ENCODE data around the gene MAML3.
A peak's percentile ranks its signal among the peaks of the same experiment; 100 is the strongest.

Gene MAML3

GRCh38 chr4:139694522-139695107 lies 459.4 kb downstream of the MAML3 start:
- no peak for FAIRE-seq
- TF ChIP-seq POU2F2 (IDR thresholded peaks at IDR 0.05; ENCODE audit: low read depth, low read length), result no peak
- TF ChIP-seq SPI1 (IDR thresholded peaks at IDR 0.05; ENCODE audit: low read depth, low read length), result no peak
- no peak for TF ChIP-seq PAX5 (IDR thresholded peaks at IDR 0.05; ENCODE audit: insufficient read depth, low read length, severe bottlenecking)
- no peak for TF ChIP-seq POLR2AphosphoS5 (IDR thresholded peaks at IDR 0.05; ENCODE audit: low read depth, low read length)
- no peak for TF ChIP-seq POLR2A (IDR thresholded peaks at IDR 0.05; ENCODE audit: low read depth, low read length)
- TF ChIP-seq TAF1 (IDR thresholded peaks at IDR 0.05; ENCODE audit: low read depth, low read length), result no peak
- no peak for DNase-seq (ENCODE audit: insufficient read length, low spot score)

DNA sequence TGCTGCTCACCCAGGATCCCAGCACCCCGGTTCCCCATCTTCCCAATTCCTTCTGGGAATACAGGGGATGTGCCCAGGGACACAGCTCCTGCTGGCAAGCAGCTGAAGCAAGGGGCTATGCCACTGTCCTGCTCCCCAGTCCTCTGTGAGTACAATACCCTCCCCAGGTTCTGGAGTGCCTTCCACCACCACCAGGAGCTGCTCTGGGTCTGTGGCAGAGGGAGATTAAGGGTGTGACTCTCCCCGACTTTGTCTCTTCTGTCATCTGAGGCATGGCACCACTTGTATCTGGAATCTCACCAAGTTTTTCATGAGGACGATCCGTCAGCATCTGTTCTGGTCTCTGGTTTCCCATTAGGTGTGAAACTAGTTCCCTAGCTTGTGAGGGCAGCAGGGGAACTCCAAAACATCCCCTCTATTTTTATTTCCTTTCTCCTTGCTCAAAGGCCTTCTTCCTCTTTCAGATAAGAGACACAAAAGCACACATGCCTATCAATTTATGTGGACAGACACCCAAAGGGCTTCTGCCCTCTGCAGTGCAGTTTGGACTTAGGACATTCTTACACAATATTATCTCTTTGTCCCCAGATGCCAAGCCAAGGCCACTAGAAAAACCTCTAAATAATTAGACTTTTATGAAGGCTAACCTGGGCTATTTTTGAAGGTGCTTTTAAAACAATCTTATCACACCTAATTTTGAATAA lies 461.5 kb downstream of the MAML3 start:
- no peak for FAIRE-seq

GRCh38 chr4:139690419-139690818 lies 463.6 kb downstream of the MAML3 start:
- TF ChIP-seq SPI1 (IDR thresholded peaks at IDR 0.05; ENCODE audit: low read depth, low read length) (no peak), POLR2A (IDR thresholded peaks at IDR 0.05; ENCODE audit: low read depth, low read length) (no peak), POLR2AphosphoS5 (IDR thresholded peaks at IDR 0.05; ENCODE audit: low read depth, low read length) (no peak), TAF1 (IDR thresholded peaks at IDR 0.05; ENCODE audit: low read depth, low read length) (no peak)
- FAIRE-seq (no peak), DNase-seq (ENCODE audit: insufficient read length, low spot score) (no peak)

More for the DNA sequence above, 461.5 kb downstream of the MAML3 start:
- no peak for DNase-seq (ENCODE audit: insufficient read length, low spot score)
- TF ChIP-seq POLR2AphosphoS5 (IDR thresholded peaks at IDR 0.05; ENCODE audit: low read depth, low read length) (no peak), TAF1 (IDR thresholded peaks at IDR 0.05; ENCODE audit: low read depth, low read length) (no peak), SPI1 (IDR thresholded peaks at IDR 0.05; ENCODE audit: low read depth, low read length) (peak; percentile 28; the same call in 1 of the 2 replicates)

DNA sequence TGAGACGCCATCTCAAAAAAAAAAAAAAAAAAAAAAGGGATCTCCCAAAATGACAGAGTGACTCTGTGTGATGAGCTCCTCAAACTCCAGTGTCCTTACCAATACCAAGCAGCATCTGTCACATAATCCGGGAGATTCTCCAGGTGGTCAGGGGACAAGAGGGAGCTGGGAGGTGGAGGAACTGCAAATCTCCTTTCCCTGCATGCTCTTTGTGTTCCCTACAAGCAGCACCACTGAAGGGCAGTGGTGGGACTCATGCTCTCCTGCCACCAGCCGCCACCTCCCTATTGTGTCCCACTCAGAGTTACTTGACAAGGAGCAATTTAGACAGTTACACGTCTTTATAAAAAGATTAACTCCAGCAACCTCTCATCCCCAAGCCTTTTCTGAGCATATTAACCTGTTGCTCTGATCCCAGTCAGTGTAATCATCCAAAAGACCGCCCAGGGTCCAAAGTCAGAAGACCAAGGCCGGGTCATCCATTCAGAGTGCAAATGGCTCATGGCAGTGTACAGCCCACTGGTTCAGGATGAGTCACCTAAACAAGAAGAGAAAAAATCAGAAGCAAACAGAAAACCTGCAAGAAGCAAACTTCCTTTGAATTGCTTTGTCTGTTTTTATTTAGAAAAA lies 464.8 kb downstream of the MAML3 start:
- FAIRE-seq (no peak), DNase-seq (ENCODE audit: insufficient read length, low spot score) (no peak)
- TF ChIP-seq POLR2AphosphoS5 (IDR thresholded peaks at IDR 0.05; ENCODE audit: low read depth, low read length) (no peak), TAF1 (IDR thresholded peaks at IDR 0.05; ENCODE audit: low read depth, low read length) (no peak), POU2F2 (IDR thresholded peaks at IDR 0.05; ENCODE audit: low read depth, low read length) (no peak), PAX5 (IDR thresholded peaks at IDR 0.05; ENCODE audit: insufficient read depth, low read length, severe bottlenecking) (no peak), POLR2A (IDR thresholded peaks at IDR 0.05; ENCODE audit: low read depth, low read length) (no peak), SPI1 (IDR thresholded peaks at IDR 0.05; ENCODE audit: low read depth, low read length) (no peak)

DNA sequence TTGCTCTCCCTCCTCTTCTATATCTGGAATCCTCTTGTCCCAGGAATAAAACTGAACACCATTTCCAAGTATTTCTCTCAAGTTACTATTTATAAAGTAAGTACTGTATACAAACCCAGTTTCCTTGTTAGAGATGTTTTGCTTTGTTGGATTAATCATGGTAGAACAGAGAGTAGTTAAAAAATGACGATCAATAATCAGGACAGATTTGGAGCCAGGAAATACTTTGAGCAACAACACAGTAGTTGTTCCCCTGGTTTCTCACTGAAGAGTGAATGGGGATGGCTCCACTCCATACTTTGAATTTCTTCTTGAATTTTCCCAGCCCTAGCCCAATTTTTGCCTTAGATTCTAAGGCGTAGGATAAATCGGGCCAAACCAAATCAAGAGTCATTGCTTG lies 467.0 kb downstream of the MAML3 start:
- FAIRE-seq (no peak), DNase-seq (ENCODE audit: insufficient read length, low spot score) (no peak)
- no peak for TF ChIP-seq PAX5 (IDR thresholded peaks at IDR 0.05; ENCODE audit: insufficient read depth, low read length, severe bottlenecking)

GRCh38 chr4:139686130-139686529 lies 467.9 kb downstream of the MAML3 start:
- TF ChIP-seq SPI1 (IDR thresholded peaks at IDR 0.05; ENCODE audit: low read depth, low read length), result no peak
- TF ChIP-seq PAX5 (IDR thresholded peaks at IDR 0.05; ENCODE audit: insufficient read depth, low read length, severe bottlenecking), result no peak
- TF ChIP-seq POU2F2 (IDR thresholded peaks at IDR 0.05; ENCODE audit: low read depth, low read length), result no peak
- no peak for TF ChIP-seq TAF1 (IDR thresholded peaks at IDR 0.05; ENCODE audit: low read depth, low read length)
- no peak for TF ChIP-seq POLR2AphosphoS5 (IDR thresholded peaks at IDR 0.05; ENCODE audit: low read depth, low read length)
- TF ChIP-seq POLR2A (IDR thresholded peaks at IDR 0.05; ENCODE audit: low read depth, low read length), result no peak
- FAIRE-seq (no peak), DNase-seq (ENCODE audit: insufficient read length, low spot score) (no peak)

GRCh38 chr4:139685180-139685579 lies 468.8 kb downstream of the MAML3 start:
- TF ChIP-seq POLR2AphosphoS5 (IDR thresholded peaks at IDR 0.05; ENCODE audit: low read depth, low read length) (no peak), SPI1 (IDR thresholded peaks at IDR 0.05; ENCODE audit: low read depth, low read length) (peak; percentile 30)
- FAIRE-seq (no peak), DNase-seq (ENCODE audit: insufficient read length, low spot score) (no peak)

DNA sequence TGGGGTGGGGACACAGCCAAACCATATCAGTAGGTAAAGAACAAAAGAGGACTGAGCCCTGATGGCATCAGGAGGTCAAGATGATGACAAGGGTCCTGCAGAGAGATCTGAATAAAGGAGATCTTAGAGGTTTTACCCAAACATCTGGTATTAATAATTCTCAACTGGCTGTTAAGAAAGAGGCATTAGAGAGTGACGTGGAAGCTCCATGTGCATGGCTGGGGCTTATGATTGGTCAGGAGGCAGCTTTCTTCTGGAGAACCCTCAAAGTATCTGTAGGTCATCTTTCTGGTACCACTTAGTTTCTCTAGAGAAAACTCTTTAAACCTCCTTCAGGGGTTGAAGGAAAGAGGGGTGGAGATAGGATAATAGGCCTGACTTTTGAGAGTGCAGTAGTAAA lies 469.6 kb downstream of the MAML3 start:
- TF ChIP-seq POLR2AphosphoS5 (IDR thresholded peaks at IDR 0.05; ENCODE audit: low read depth, low read length), result no peak
- no peak for TF ChIP-seq POLR2A (IDR thresholded peaks at IDR 0.05; ENCODE audit: low read depth, low read length)
- no peak for TF ChIP-seq SPI1 (IDR thresholded peaks at IDR 0.05; ENCODE audit: low read depth, low read length)
- no peak for TF ChIP-seq PAX5 (IDR thresholded peaks at IDR 0.05; ENCODE audit: insufficient read depth, low read length, severe bottlenecking)
- FAIRE-seq (no peak), DNase-seq (ENCODE audit: insufficient read length, low spot score) (no peak)

GRCh38 chr4:139682741-139683151 lies 471.2 kb downstream of the MAML3 start:
- DNase-seq (ENCODE audit: insufficient read length, low spot score), result no peak
- TF ChIP-seq POLR2A (IDR thresholded peaks at IDR 0.05; ENCODE audit: low read depth, low read length) (no peak), POLR2AphosphoS5 (IDR thresholded peaks at IDR 0.05; ENCODE audit: low read depth, low read length) (no peak), POU2F2 (IDR thresholded peaks at IDR 0.05; ENCODE audit: low read depth, low read length) (no peak), TAF1 (IDR thresholded peaks at IDR 0.05; ENCODE audit: low read depth, low read length) (no peak), PAX5 (IDR thresholded peaks at IDR 0.05; ENCODE audit: insufficient read depth, low read length, severe bottlenecking) (no peak), SPI1 (IDR thresholded peaks at IDR 0.05; ENCODE audit: low read depth, low read length) (no peak)

GRCh38 chr4:139682309-139682708 lies 471.7 kb downstream of the MAML3 start:
- DNase-seq (ENCODE audit: insufficient read length, low spot score), result no peak
- FAIRE-seq, result no peak

More at GRCh38 chr4:139682741-139683151, 471.2 kb downstream of the MAML3 start:
- no peak for FAIRE-seq

More at GRCh38 chr4:139682309-139682708, 471.7 kb downstream of the MAML3 start:
- no peak for TF ChIP-seq PAX5 (IDR thresholded peaks at IDR 0.05; ENCODE audit: insufficient read depth, low read length, severe bottlenecking)
- no peak for TF ChIP-seq POLR2A (IDR thresholded peaks at IDR 0.05; ENCODE audit: low read depth, low read length)
- no peak for TF ChIP-seq POU2F2 (IDR thresholded peaks at IDR 0.05; ENCODE audit: low read depth, low read length)
- TF ChIP-seq POLR2AphosphoS5 (IDR thresholded peaks at IDR 0.05; ENCODE audit: low read depth, low read length), result no peak
- no peak for TF ChIP-seq SPI1 (IDR thresholded peaks at IDR 0.05; ENCODE audit: low read depth, low read length)
- no peak for TF ChIP-seq TAF1 (IDR thresholded peaks at IDR 0.05; ENCODE audit: low read depth, low read length)

Measured in GM12891 (cell line).